DMS53 treated with DMSO at 0.1 percent for 48 hours (cell line): ENCODE results near the gene PRADC1.
"Not testable (repeated sequence)": the region's sequence is repeated elsewhere in the genome, so short reads cannot be mapped to it uniquely, and the experiment has no call there.

Experiments used
- DNase-seq: peaks from one replicate; lab custom pipeline; 2025; ENCODE audit not compliant: unreplicated experiment; lab: John Stamatoyannopoulos, UW

PRADC1 gene

GRCh38 chr2:73233154-73233931 lies at the start of gene PRADC1:
PRADC1 (minus strand) TSS chr2:73233239; CDS start chr2:73233160, 79 bp downstream.
- DNase-seq: peak; percentile 99

DNA sequence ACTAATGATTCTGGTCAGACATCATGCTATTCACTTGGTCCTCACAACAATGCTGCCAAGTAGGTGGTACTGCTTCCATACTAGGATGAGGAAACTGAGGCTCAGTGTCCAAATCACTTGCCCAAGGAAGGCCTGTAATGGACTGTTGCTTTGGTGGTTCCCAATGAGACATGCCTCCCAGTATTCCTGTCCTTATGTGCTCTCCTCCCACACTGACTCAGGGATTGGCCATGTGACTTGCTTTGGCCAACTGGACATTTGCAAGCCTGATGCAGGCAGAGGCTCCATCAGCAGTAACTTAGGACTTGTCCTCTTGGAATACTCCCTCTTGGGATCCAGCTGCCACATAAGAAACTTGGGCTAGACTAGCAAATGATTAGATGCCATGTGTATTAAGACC lies 48.2 kb upstream of the PRADC1 start:
- no peak for DNase-seq

GRCh38 chr2:73279852-73280251 lies 46.8 kb upstream of the PRADC1 start:
- no peak for DNase-seq

DNA sequence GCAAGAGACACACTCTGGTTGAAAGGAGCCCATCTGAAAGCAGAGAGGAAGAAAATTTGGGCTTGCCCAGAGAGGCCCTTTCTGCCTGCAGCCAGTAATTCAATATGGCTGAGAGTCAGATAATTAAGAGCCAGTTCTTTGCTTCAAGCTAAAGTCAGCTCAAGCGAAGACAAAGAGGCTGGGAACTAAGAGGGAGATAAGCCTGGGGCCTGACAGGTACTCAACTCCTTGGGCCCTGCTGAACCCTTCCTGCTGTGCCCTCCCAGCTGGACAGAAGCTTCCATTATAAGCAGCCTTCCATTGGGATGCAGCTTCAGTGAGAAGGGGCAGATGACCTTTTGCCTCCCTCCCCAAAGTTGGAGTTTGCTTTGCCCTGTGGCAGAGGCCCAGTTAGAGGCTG lies 39.2 kb upstream of the PRADC1 start:
- DNase-seq: no peak

DNA sequence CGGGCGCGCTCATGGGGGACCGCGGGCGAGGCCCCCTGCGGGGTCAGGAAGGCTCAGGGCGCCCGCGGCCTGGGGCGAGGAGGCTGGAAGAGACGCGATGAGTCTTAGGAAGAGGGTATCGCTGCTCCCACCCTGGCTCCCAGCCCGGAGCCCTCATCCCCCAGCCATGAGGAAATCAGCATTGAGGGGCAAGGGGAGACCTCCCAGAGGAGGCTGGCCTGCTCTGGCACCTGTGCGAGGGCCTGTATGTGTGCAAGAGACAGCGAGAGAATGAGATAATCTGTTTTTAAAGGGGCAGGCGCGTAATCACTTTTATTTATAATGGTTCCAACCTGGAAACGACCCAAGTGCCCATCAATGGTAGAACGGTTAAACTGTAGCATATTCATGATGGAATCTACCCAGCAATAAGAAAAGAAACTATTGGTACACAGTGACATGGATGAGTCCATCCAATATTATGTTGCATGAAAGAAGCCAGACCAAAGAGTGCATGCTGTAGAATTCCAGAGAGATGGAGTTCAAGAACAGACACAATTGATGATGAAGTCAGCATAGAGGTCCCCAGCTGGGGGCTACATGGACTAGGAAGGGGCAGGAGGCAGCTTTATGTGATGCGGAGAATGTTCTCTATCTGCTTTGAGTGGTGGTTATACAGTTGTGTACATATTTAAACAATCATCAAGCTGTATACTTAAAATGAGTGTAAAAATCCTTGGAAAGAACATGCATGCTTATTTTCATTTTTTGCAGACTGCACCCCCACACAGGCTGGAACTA lies 36.8 kb upstream of the PRADC1 start:
- no peak for DNase-seq

GRCh38 chr2:73268830-73269685 lies 36.0 kb upstream of the PRADC1 start:
- peak; percentile 83 for DNase-seq

- DNase-seq: peak; percentile 41
Observed at GRCh38 chr2:73268366-73268829, 35.4 kb upstream of the PRADC1 start.

- DNase-seq: no peak
Observed at GRCh38 chr2:73267008-73267407, 34.0 kb upstream of the PRADC1 start.

GRCh38 chr2:73266061-73266901 lies 33.2 kb upstream of the PRADC1 start:
- no peak for DNase-seq

DNA sequence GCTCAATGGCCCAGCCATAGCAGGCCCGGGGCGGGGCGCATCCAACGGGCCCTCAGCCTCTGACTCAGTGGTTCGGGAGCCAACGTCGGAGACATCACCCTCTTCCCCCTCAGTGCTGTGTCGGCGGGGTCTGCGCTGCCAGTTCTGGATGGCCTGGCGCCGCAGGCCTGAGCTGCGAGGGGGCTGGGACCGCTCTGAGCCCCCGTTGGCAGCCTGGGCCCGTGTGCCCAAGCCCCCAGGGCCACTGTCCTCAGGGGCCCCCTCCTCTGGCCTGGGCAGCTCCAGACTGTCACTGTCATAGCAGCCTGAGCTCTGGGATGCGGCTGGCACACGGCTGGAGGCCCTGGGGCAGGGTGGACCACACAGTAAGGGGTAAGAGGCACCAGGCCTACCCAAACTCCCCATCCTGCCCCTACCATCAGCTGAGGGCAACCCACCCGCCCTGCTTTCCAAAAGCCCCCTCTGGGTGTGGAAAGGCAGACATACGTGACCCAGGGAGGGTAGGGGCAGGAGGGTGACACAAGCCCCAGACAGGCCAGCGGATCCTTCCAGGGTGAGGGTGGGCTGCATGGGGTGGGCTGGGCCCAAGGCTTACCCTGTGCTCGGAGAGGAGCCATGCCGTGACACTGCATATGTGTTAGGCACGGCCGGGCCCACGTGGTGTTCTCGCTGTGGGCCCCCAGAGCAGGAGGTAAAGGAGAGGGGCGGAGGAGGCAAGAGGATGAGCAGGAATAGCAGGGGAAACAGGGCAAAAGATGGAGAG lies 32.4 kb upstream of the PRADC1 start:
- no peak for DNase-seq

GRCh38 chr2:73264783-73265182 lies 31.7 kb upstream of the PRADC1 start:
- no peak for DNase-seq

DNA sequence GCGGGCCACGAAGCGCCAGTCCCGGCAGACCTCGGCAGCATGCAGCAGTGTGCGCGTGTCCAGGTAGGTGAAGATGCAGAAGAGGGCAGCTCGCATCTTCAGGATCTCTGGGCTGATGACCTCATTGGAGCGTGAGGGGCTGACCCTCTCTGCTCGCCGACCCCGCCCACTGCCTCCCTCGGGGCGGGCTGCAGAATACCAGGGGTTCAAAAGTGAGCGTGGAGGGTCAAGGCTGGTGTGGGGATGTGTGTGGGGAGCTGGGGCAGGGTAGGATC lies 31.2 kb upstream of the PRADC1 start:
- no peak for DNase-seq

- no peak for DNase-seq
Observed at GRCh38 chr2:73263540-73264331, 30.7 kb upstream of the PRADC1 start.

DNA sequence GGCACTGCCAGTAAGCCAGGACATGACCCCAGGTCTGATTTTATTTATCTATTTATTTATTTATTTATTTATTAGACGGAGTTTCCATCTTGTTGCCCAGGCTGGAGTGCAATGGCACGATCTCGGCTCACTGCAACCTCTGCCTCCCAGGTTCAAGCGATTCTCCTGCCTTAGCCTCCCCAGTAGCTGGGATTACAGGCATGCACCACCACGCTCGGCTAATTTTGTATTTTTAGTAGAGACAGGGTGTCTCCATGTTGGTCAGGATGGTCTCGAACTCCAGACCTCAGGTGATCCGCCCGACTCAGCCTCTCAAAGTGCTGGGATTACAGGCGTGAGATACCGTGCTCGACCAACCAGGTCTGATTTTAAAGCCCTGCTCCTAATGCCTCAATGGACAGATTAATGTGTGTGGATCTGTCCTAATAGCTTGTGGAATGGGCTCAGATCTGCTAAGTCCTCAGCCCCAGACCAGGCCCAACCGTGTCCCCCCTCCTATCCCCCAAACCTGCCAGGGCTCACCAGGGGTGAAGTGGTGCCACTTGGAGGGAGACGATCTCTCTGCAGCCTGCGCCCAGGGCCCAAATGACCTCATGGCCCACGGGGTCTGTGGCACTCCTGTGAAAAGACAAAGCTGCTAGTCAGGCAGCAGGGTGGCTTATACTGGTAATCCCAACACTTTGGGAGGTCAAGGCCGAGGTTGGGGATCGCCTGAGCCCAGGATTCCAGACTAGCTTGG lies 29.8 kb upstream of the PRADC1 start:
- not testable (repeated sequence) for DNase-seq

DNA sequence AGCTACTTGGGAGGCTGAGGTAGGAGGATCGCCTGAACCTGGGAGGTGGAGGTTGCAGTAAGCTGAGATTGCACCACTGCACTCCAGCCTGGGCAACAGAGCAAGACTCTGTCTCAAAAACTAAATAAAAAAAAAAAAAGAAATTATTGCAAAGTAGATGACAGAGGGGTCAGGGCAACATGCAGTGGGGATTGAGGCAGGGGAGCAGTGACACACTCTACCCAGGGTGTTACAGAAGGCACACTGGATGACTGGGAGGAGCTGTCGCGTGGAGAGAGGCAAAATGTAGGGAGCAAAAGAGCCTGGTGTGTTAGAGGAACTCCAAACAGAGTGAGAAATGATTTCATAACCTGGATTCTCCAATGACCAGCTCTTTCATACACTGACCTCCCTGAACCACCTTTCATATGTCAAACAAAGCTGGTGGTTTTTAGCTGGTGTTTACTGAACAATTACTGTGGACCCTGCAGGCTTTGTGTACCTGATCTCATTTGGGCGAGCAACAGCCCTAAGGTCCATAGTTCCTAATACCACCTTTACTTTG lies 29.1 kb upstream of the PRADC1 start:
- no peak for DNase-seq

DNA sequence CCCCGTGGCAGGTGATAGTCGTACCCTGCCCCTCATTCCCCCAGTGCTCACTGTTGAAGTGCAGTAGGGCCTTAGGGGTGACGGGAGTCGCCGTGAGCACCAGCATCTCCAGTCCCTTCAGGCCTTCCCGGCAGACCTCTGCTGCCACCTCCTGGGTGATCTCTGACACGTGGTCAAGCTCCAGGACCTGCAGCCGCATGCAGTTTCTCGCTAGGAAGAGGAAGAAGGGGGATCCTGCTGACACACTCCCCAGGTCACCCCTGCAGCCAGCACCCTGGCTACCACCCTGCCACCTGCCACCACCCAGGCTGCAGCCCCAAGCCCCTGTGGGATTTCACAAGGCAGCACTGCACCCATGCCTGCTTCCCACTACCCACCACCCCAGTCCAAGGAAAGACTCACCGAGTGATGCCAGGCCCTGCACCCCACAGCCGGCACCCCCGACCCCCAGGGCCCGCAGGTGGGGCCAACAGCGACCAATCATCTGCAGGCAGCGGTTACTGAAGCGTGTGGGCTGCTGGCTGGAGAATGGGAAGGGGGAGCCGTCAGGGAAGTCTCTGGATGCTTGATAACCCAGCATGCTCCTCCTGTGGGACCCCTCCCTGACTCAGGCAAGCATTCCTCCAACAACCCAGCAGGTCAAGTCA lies 27.4 kb upstream of the PRADC1 start:
- no peak for DNase-seq

GRCh38 chr2:73259704-73260337 lies 26.8 kb upstream of the PRADC1 start:
- no peak for DNase-seq
